Upper lobe of left lung (tissue), 4 donors: Measurements from ENCODE around the gene FGF21.

Experiments
- POLR2A ChIP-seq, 4 donors: fragments of 450-650 bp; IDR thresholded peaks; one replicate each; pipeline ENCODE4 v1.5.1; 2016 to 2017; ENCODE audit warnings: antibody characterized with exemption in 4 of 4, mild to moderate bottlenecking in 2 of 4
- POLR2AphosphoS5 ChIP-seq, 2 donors: sonication (generic); formaldehyde crosslinking; IDR thresholded peaks; one replicate each; pipeline ENCODE4 v1.5.1; 2017; ENCODE audit warnings: antibody characterized with exemption in 2 of 2
- TF ChIP-seq, protein P1 (sequence below), 6 experiments: fragments of 450-650 bp in 4 of 6; fragments of 200-600 bp in 2 of 6; sonication (generic) in 2 of 6; IDR thresholded peaks; one replicate each; pipeline ENCODE4 v1.5.1; 2016 to 2019; ENCODE audit warnings: antibody characterized with exemption in 6 of 6

DNA sequence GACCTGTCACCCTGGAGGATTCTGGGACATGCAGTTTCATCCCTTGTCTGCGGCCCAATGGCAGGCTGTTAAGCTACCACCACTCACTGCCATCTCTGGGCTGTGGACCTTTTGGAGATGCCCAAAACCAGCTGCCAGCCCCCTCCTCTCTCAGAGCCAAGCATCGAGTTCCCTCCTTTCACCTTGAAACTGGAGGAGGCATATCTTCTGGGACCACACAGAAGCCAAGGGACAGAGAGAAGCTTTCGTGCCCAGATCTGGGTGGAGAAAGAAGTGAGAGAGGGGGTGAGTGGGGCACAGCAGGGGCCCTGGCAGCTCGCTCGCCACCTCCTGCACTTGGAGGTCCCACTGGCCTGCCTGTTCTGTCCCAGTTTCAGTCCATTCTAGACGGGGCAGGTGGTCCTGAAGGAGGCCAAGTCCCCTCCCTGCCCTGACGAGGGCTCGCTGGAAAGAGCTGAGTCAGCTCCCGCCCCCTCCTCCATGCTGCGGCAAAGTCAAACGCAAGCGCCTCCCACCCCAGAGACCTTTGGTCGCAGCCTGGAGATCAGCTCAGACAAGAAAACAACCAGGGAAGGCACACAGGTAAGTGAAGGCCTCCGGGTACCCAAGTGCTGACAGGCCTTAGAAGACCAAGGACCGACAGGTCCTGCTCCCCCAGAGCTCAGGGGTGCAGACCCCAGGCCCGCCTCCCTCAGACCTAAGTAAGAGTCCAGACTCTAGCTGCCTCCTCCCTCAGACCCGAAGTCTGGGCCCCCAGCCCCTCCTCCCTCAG is 51.7 kb downstream of the FGF21 start:
- TF ChIP-seq, protein P1, sequence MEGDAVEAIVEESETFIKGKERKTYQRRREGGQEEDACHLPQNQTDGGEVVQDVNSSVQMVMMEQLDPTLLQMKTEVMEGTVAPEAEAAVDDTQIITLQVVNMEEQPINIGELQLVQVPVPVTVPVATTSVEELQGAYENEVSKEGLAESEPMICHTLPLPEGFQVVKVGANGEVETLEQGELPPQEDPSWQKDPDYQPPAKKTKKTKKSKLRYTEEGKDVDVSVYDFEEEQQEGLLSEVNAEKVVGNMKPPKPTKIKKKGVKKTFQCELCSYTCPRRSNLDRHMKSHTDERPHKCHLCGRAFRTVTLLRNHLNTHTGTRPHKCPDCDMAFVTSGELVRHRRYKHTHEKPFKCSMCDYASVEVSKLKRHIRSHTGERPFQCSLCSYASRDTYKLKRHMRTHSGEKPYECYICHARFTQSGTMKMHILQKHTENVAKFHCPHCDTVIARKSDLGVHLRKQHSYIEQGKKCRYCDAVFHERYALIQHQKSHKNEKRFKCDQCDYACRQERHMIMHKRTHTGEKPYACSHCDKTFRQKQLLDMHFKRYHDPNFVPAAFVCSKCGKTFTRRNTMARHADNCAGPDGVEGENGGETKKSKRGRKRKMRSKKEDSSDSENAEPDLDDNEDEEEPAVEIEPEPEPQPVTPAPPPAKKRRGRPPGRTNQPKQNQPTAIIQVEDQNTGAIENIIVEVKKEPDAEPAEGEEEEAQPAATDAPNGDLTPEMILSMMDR (IDR thresholded peaks at IDR 0.05), result no peak
- TF ChIP-seq POLR2AphosphoS5 (IDR thresholded peaks at IDR 0.05) (no peak), POLR2A (IDR thresholded peaks at IDR 0.05) (no peak)
